Measurements from ENCODE around the gene TUB.

GRCh38 chr11:8081591-8082250 lies 710 bp downstream of the TUB start:
- TF ChIP-seq CTCF (IDR thresholded peaks at IDR 0.05) (no peak), POLR2A (IDR thresholded peaks at IDR 0.05) (no peak)
